ENCODE measurements around the gene TNS1. TPM values are rescaled to one million over a fixed set of nuclear protein-coding genes. Genes with fewer than 3 reads are reported as not detected.

Gene TNS1
- total RNA-seq, 1 experiment from 2014 or later = 3.1 TPM

DNA sequence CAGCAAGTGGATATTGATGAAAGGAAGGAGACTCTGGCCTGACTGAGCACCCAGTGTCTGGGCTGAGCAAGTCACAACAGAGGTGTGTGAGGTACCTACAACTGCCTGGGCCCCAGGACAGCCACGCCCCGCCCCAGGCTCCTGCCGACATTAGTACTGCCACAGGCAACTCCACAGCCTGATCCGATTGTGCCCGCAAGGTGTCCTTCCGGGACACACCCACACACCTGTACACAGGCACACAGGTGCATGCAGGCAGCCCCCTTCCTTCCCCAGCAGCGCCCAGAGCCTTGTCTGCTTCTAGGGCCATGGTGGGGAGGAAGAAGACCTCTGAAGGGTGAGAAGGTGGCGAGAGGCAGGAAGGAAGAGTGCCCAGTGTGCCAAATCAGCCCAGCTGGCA is 83.6 kb downstream of the TNS1 start:
- Histone ChIP-seq H3K4me3 (ENCODE audit: insufficient read depth, low read depth, low read length) (no peak overlapping the region), H3K27me3 (ENCODE audit: control insufficient read depth, insufficient read depth, low read length) (peaks cover 2% of the 10 kb centered on the region; the same call in 1 of the 2 replicates), H3K36me3 (replicated peaks; ENCODE audit: control insufficient read depth, insufficient read depth, low read length) (no peaks in the 10 kb centered on the region)
- DNase-seq = peak; percentile 63

DNA sequence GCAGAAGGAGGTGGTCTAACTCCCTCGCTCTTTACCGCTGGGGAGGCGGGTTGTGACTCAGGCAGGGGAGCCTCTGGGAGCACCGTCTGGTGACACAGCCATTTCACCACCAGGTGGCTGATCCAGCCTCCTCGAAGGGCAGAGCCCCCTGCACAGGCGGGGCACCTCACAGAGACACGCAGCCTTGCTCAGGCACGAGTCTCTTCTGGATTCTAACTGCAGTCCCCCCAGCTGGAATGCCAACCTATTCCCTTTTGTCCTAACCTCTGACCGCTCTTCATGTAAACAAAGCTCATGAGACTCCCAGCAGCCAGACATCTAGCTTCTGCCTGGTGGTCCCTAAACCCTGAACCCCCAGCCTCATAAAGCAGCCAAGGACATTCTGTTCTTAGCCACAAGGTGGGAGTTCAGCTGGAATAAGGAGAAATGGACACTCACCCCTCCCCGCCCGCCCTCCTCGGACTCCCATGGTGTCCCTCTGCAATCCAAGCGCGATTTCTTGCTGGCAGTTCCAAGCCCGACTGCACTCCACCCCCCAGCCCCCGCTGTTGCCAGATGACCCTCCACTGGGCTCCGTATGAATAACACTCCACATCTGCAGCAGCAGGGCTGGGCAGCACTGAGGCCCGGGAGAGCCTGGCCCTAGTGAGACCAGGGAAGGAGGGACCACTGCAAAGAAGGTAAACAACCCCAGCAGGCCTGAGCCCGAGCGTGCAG is 84.3 kb downstream of the TNS1 start:
- Histone ChIP-seq H3K27me3 (ENCODE audit: control insufficient read depth, insufficient read depth, low read length) (peaks cover 2% of the 10 kb centered on the region; the same call in 1 of the 2 replicates), H3K4me3 (ENCODE audit: insufficient read depth, low read depth, low read length) (no peak overlapping the region), H3K36me3 (replicated peaks; ENCODE audit: control insufficient read depth, insufficient read depth, low read length) (no peaks in the 10 kb centered on the region)
- peak; percentile 84 for DNase-seq

DNA sequence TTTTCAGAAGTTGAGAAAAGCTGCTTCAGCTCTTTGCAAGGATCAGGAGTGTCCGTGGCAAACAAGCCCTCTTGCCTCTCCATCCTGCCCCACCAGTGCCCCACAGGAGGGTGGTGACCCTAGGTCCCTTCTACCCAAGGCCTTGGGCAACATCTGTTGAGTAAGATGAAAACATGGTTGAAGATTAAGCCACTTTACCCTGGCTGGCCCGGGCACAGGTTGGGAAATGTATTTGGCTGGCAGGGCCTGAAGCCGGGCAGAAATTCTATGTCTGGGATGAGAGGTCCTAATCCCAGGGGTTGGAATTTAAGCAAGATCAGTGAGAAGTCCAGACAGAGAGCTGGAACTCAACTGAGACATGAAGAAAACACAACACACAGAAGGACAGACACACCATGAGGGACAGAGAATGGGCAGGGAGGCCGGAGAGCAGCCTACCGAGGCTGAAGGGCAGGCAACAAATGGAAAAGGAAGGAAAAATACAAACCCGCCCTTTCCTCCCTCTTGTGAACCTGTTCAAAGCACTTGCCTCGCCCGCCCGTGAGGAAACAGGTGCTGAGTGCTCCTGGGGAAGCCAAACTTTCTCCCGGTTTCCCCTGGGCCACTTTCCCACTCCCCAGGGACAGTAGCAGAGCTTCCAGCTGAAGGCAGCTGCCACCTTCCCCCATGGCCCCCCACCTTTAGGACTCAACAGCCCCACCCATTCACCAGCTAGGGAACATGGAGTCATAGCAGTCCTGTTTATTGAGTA is 86.1 kb downstream of the TNS1 start:
- DNase-seq = no peak
- peaks cover 4% of the 10 kb centered on the region for H3K27me3 ChIP-seq (ENCODE audit: control insufficient read depth, insufficient read depth, low read length)
- no peak overlapping the region for H3K4me3 ChIP-seq (ENCODE audit: insufficient read depth, low read depth, low read length)
- no peaks in the 10 kb centered on the region for H3K36me3 ChIP-seq (replicated peaks; ENCODE audit: control insufficient read depth, insufficient read depth, low read length)

DNA sequence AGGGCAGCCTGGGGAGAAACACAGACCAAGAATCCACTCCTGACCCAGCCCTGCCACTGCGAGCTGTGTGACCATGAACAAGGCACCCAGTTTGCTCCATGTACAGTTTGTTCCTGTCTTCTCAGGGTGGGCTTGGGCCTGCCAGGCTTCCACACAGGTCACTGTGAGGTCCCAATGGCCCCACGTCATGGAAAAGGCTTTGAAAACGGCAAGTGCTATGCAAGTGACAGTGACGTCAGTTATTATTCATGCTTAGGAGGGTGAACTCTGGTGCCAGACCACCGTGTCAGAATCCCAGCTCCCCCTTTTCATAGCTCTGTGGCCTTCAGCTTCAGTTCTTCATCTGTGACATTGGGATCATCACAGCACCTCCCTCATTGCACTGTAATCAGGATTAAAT is 87.1 kb downstream of the TNS1 start:
- Histone ChIP-seq H3K27me3 (ENCODE audit: control insufficient read depth, insufficient read depth, low read length) (peaks cover 4% of the 10 kb centered on the region), H3K4me3 (ENCODE audit: insufficient read depth, low read depth, low read length) (no peak overlapping the region), H3K36me3 (replicated peaks; ENCODE audit: control insufficient read depth, insufficient read depth, low read length) (no peaks in the 10 kb centered on the region)
- no peak for DNase-seq

DNA sequence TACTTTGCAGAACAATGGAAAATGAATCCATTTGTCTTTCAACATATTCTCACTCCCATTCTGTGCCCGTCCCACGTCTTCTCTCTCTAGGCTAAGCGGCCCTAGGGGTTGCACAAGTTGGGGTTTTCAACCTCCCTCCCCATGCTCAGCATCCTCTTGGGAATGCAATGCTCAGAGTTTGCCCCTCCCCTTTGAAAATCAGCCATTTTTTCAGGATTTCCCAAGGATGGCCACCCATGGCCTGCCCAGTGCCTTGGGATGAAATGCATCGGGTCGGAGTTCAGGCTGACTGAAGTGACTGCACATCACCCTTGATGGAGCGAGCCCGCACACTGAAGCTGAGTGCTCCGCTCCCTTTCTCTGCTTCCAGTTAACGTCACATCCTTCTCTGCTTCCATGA is 87.9 kb downstream of the TNS1 start:
- no peak for DNase-seq
- peaks cover 4% of the 10 kb centered on the region for H3K27me3 ChIP-seq (ENCODE audit: control insufficient read depth, insufficient read depth, low read length)
- no peaks in the 10 kb centered on the region for H3K36me3 ChIP-seq (replicated peaks; ENCODE audit: control insufficient read depth, insufficient read depth, low read length)
- no peak overlapping the region for H3K4me3 ChIP-seq (ENCODE audit: insufficient read depth, low read depth, low read length)

DNA sequence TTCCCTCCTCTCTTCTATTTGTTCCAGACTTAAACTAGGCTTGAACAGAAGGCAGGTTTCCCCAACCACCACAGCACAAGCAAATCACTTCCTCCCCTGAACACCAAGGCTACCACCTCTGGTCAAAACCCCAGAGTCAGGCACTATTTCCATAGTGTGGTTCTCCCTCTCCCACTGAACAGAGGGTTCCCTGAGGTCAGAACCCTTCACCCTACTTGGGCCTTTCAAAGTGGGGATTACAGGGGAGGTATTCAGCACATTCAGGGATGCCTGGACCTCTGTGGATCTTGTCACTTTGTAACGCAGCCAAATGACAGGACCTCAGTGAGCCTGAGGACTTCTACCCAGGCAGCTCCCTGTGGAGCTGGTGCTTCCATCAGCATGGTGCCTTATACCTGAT is 88.7 kb downstream of the TNS1 start:
- Histone ChIP-seq H3K27me3 (ENCODE audit: control insufficient read depth, insufficient read depth, low read length) (peaks cover 2% of the 10 kb centered on the region), H3K36me3 (replicated peaks; ENCODE audit: control insufficient read depth, insufficient read depth, low read length) (no peaks in the 10 kb centered on the region), H3K4me3 (ENCODE audit: insufficient read depth, low read depth, low read length) (no peak overlapping the region)
- no peak for DNase-seq

DNA sequence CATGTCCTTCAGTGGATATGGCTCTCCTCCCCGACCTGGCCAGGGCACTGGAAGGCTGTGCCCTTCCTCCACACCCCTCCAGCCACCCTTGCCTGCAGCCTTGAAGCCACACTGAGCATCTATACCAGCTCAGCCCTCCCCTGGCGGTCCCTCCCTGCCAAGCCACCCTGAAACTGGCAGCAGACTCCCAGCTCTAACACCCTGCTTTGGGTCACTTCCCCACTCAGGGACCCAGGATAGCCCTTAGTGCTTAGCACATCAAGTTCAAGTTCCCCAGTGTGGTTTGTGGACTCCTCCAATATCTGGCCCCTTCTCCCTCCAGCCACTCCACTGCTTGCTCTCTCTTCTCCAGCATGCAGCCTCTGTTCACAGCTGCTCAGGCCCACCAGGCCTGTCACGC is 89.4 kb downstream of the TNS1 start:
- no peak for DNase-seq
- Histone ChIP-seq H3K36me3 (replicated peaks; ENCODE audit: control insufficient read depth, insufficient read depth, low read length) (no peaks in the 10 kb centered on the region), H3K27me3 (ENCODE audit: control insufficient read depth, insufficient read depth, low read length) (peaks cover 2% of the 10 kb centered on the region), H3K4me3 (ENCODE audit: insufficient read depth, low read depth, low read length) (no peak overlapping the region)

DNA sequence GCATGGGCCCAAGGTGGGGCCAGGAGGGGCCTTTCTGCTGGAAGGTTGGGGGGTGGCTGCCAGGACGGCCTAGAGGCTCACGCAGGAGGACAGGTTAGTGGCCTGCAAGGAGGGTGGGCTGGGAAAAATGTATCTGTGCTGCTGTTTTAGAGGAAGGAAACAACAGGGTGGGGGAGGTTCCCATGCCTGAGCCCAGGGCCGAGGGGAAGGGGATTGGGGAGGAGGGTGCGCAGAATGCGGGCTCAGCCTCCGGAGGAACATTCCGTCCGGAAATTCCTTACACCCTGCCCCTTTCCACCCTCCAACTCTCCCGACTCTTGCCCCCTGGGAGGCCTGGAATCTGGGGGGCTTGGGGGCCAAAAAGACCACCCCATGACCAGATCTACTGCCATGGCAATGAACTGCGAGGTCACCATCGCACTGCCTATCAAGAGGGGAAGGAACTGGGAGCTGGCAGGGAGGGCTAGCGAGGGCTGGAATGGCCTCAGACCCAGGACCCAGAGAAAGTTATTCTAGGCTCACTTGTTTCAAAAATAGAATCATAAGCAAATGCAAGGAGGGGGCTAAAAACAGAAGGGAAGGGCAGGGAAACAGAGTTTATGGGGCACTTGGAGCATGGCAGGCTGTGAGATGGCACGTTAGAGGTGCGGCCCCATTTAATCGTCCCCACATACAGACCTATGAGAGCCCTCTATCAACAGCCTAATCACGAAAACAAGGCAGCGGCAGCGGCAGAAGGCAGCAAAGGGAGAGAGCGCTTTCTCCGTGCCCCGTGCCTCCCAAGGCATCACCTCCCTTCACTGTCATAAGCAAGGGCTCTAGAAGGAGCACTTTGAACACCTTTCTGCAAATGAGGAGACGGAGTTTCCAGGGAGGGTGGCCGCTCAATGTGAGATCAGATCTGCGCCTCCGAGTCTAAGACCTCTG is 90.4 kb downstream of the TNS1 start:
- peak overlapping the region; percentile 29; the same call in 1 of the 2 replicates for H3K4me3 ChIP-seq (ENCODE audit: insufficient read depth, low read depth, low read length)
- H3K27me3 ChIP-seq (ENCODE audit: control insufficient read depth, insufficient read depth, low read length) = peaks cover 2% of the 10 kb centered on the region
- peak; percentile 80 for DNase-seq
- no peaks in the 10 kb centered on the region for H3K36me3 ChIP-seq (replicated peaks; ENCODE audit: control insufficient read depth, insufficient read depth, low read length)

DNA sequence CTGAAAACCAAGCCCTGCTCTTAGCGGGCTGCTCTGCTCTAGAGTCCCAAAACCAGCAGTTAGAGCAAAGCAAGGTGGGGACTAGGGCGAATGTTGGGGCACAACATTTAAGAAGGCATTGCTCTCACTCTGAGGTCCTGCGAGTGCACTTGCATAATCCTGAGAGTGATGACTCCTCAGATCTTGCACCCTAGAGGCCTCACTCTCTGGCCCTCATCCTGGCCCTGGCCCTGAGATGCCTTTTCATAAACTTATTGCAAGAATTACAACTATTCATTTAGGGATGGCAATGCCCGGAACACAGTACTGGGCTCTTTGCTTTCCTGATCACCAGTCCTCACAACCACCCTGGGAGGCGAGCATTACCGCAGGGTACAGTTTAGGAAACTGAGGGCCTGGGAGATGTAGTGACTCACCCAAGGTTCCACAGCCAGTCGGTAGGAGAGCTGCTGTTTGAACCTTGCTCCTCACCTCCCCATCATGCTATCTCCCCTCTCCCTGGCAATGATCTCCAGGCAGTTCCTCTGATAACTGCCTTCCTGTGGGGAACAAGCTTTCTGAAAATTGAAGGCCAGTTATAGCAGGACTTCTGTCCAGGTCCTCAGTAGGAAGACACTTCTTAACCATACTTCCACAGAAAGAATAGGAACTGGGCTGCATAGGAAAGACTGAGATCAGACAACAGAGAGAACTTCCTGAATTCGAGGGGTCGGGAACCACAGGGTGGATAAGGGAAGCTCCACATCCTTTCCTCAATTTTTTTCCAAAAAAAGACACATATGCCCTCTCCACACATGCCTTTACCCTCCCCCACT is 91.3 kb downstream of the TNS1 start:
- Histone ChIP-seq H3K4me3 (ENCODE audit: insufficient read depth, low read depth, low read length) (no peak overlapping the region), H3K36me3 (replicated peaks; ENCODE audit: control insufficient read depth, insufficient read depth, low read length) (no peaks in the 10 kb centered on the region), H3K27me3 (ENCODE audit: control insufficient read depth, insufficient read depth, low read length) (peaks cover 2% of the 10 kb centered on the region)
- no peak for DNase-seq

DNA sequence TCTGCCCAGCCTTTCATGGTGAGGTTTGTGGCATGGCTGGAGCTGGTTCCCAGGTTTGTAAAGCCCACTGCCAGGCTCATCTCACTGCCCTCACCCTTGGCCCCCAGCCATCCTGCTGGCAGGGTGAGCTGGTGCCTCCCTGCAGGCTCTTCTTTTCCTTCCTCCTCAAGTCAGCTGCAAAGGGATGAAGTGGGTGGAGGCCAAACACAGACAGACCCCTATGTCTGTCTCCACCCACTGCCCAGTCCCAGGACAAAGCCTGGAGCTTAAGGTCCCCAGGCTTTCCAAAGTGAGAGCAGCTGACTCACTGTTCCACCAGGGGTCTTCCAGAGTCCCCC is 92.0 kb downstream of the TNS1 start:
- DNase-seq = peak; percentile 49

DNA sequence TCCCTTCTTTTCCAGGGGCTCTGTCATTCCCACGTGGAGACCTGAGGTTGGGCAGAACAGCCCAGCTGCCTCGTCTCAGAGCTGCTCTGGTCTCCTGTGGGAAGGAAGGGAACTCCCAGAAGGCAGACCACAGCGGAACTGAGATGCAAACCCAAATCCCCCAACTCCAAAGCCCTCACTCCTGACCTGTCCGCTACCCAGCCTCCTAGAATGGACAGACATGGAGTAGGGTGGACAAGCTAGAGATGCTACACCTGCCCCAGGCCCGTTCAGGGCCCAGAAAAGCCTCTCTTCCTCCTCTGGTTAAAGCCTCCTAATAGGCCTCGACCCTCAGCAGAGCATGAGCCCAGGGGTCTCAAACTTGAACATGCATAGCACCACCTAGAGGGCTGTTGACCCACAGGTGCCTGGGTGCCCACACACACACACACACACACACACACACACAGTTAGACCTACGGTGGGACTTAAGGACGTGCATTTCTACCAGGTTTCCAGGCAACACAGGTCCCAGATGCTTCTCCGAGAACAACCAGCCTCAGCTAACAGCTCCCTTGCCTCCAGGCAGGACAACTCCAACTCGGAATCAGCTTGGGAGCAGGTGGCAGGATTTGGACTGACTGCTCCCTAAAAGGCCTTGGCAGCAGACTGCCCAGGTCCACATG is 93.5 kb downstream of the TNS1 start:
- peak; percentile 61 for DNase-seq
- H3K4me3 ChIP-seq (ENCODE audit: insufficient read depth, low read depth, low read length) = no peak overlapping the region
- H3K36me3 ChIP-seq (replicated peaks; ENCODE audit: control insufficient read depth, insufficient read depth, low read length) = no peaks in the 10 kb centered on the region
- peaks cover 2% of the 10 kb centered on the region for H3K27me3 ChIP-seq (ENCODE audit: control insufficient read depth, insufficient read depth, low read length)

More for the DNA sequence above, 92.0 kb downstream of the TNS1 start:
- H3K36me3 ChIP-seq (replicated peaks; ENCODE audit: control insufficient read depth, insufficient read depth, low read length) = no peaks in the 10 kb centered on the region
- H3K27me3 ChIP-seq (ENCODE audit: control insufficient read depth, insufficient read depth, low read length) = peaks cover 2% of the 10 kb centered on the region
- no peak overlapping the region for H3K4me3 ChIP-seq (ENCODE audit: insufficient read depth, low read depth, low read length)

DNA sequence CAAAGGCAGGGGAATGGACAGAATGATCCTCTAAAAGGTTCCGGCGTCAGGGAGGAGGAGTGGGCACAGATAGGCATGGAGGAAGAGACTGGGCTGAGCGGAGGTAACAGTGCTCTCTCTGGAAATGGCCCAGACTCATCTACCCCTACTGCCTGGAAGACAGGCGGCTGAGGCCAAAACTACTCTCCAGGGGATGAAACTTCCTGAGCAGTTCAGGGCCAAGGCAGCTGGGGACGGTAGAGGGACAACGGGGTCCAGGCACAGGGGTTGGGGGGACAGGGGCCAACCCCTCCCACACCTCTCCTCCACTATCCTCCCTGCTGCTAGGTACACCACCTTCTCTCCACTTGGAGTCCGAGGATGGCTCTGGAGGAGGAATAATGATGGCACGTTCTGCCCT is 94.3 kb downstream of the TNS1 start:
- DNase-seq = peak; percentile 49
- Histone ChIP-seq H3K27me3 (ENCODE audit: control insufficient read depth, insufficient read depth, low read length) (peaks cover 2% of the 10 kb centered on the region), H3K36me3 (replicated peaks; ENCODE audit: control insufficient read depth, insufficient read depth, low read length) (no peaks in the 10 kb centered on the region), H3K4me3 (ENCODE audit: insufficient read depth, low read depth, low read length) (no peak overlapping the region)

DNA sequence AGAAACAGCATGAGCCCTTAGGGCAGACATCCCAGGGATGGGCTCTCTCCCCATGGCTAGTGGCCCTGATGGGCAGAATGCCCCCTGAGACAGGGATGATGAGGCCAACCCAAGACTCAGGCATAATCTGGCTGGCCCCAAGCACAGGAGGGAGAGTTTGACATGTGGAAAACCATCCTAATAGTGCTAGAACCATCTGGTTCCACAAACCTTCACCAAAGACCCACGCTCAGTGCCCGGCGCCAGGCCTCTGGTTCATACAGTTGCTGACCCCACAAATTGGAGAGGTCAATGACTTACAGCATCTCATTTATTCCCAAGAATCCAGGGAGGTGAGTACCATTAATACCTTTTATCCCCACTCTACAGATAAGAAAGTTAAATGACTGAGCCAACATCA is 95.5 kb downstream of the TNS1 start:
- Histone ChIP-seq H3K27me3 (ENCODE audit: control insufficient read depth, insufficient read depth, low read length) (no peaks in the 10 kb centered on the region; the same call in 1 of the 2 replicates), H3K36me3 (replicated peaks; ENCODE audit: control insufficient read depth, insufficient read depth, low read length) (no peaks in the 10 kb centered on the region), H3K4me3 (ENCODE audit: insufficient read depth, low read depth, low read length) (no peak overlapping the region)
- DNase-seq = no peak

All from H7 (cell line).